DND-41 (cell line): Measurements from ENCODE around the gene AATF.

Source experiments
- EZH2 ChIP-seq: IDR thresholded peaks from 3 replicates; pipeline ENCODE4 v1.6.1; 2012; ENCODE audit warnings: borderline replicate concordance, low read depth, mild to moderate bottlenecking, moderate library complexity, low read length, inconsistent platforms; ENCODE audit not compliant: severe bottlenecking
- TF ChIP-seq, protein P1 (sequence below): IDR thresholded peaks from 2 replicates; pipeline ENCODE4 v1.5.1; 2012; ENCODE audit warnings: borderline replicate concordance, low read length, moderate library complexity, mild to moderate bottlenecking; ENCODE audit not compliant: poor library complexity, severe bottlenecking; ENCODE audit errors: extremely low read depth

GRCh38 chr17:37062021-37062420, 113.3 kb downstream of the AATF start:
- TF ChIP-seq, protein P1, sequence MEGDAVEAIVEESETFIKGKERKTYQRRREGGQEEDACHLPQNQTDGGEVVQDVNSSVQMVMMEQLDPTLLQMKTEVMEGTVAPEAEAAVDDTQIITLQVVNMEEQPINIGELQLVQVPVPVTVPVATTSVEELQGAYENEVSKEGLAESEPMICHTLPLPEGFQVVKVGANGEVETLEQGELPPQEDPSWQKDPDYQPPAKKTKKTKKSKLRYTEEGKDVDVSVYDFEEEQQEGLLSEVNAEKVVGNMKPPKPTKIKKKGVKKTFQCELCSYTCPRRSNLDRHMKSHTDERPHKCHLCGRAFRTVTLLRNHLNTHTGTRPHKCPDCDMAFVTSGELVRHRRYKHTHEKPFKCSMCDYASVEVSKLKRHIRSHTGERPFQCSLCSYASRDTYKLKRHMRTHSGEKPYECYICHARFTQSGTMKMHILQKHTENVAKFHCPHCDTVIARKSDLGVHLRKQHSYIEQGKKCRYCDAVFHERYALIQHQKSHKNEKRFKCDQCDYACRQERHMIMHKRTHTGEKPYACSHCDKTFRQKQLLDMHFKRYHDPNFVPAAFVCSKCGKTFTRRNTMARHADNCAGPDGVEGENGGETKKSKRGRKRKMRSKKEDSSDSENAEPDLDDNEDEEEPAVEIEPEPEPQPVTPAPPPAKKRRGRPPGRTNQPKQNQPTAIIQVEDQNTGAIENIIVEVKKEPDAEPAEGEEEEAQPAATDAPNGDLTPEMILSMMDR = no peak
- TF ChIP-seq EZH2 = no peak
